Lung (tissue), 12 donors: ENCODE data around the gene PARD6B. TPM values are rescaled to one million over a fixed set of nuclear protein-coding genes. Genes with fewer than 3 reads are reported as not detected.

ENCODE experiments used
- ATAC-seq: fragments of 200-7000 bp; cut with Tn5 transposase; one replicate; pipeline ENCODE4 v1.9.1; 2020; ENCODE audit warnings: moderate number of reproducible peaks; ENCODE audit not compliant: insufficient read depth, low FRiP score
- DNase-seq, 3 donors: peaks; one replicate each; pipeline ENCODE4 v3.0.0-alpha.2; 2013 to 2017
- H3K27ac ChIP-seq, 2 donors: one replicate each; pipeline ENCODE4 v1.5.1; 2013; ENCODE audit warnings: mild to moderate bottlenecking in 2 of 2, moderate library complexity in 2 of 2, control low read depth in 1 of 2, inconsistent platforms in 1 of 2, low read depth in 1 of 2, low read length in 1 of 2
- H3K27me3 ChIP-seq, 3 donors: one replicate each; pipeline ENCODE4 v1.5.1; 2013; ENCODE audit warnings: low read length in 2 of 3; ENCODE audit not compliant: control insufficient read depth in 3 of 3, insufficient read depth in 3 of 3
- H3K36me3 ChIP-seq, 4 donors: one replicate each; pipeline ENCODE4 v1.5.1; 2013; ENCODE audit warnings: low read length in 4 of 4, mild to moderate bottlenecking in 1 of 4, moderate library complexity in 1 of 4; ENCODE audit not compliant: control insufficient read depth in 4 of 4, insufficient read depth in 4 of 4
- H3K4me1 ChIP-seq, 5 donors: one replicate each; pipeline ENCODE4 v1.5.1; 2013; ENCODE audit warnings: low read length in 5 of 5, mild to moderate bottlenecking in 2 of 5, moderate library complexity in 1 of 5; ENCODE audit not compliant: control insufficient read depth in 5 of 5, insufficient read depth in 5 of 5
- H3K4me3 ChIP-seq: one replicate; pipeline ENCODE4 v1.5.1; 2013; ENCODE audit warnings: mild to moderate bottlenecking, control low read depth, moderate library complexity
- H3K9ac ChIP-seq, 2 donors: one replicate each; pipeline ENCODE4 v1.5.1; 2013; ENCODE audit warnings: low read length in 2 of 2, control low read depth in 1 of 2; ENCODE audit not compliant: insufficient read depth in 1 of 2
- H3K9me3 ChIP-seq, 4 donors: one replicate each; pipeline ENCODE4 v1.5.1; 2013; ENCODE audit warnings: low read length in 3 of 4, mild to moderate bottlenecking in 1 of 4, moderate library complexity in 1 of 4; ENCODE audit not compliant: control insufficient read depth in 4 of 4, insufficient read depth in 3 of 4
- CTCF ChIP-seq: IDR thresholded peaks from 2 replicates; pipeline ENCODE4 v1.5.1; 2012; ENCODE audit warnings: mild to moderate bottlenecking; ENCODE audit errors: control extremely low read depth, extremely low read depth
- WGBS, 2 donors: extraction: QIAGEN DNeasy Blood & Tissue Kit; methylation state at CpG; one replicate each; pipeline ENCODE4 v1.1.7; 2013; 5-methylcytosine and 5-hydroxymethylcytosine counted together
- polyA plus RNA-seq, 2 donors: library from polyadenylated mRNA; stranded (reverse); fragments of 200-250 nt; gene quantifications; one replicate each; pipeline ENCODE4 v1.2.1, GENCODE V29; 2013
- total RNA-seq, 2 donors: library from RNA; depleted of rRNA in 1 of 2; stranded (reverse); fragments of >200 nt in 1 of 2; gene quantifications; one replicate each; pipeline ENCODE4 v1.2.1, GENCODE V29; 2014 to 2021
- donor health status: control.
- donor health status: control.
- donor health status: Bipolar disorder and iron deficiency.
- donor health status: healthy.
- donor health status: DM: yes; HTN: yes; CAD: no.

PARD6B gene
- total and polyA plus RNA-seq, 4 donors, result 2.0 to 41.8 (median 25.8) TPM

- no peak overlapping the region for H3K27ac ChIP-seq
- no peaks in the 10 kb centered on the region for H3K36me3 ChIP-seq
- 78 to 85% methylated on average over 2 of the region's 2 CpGs for WGBS, 2 donors
Measured at GRCh38 chr20:50692552-50692933, 38.8 kb upstream of the PARD6B start.

DNA sequence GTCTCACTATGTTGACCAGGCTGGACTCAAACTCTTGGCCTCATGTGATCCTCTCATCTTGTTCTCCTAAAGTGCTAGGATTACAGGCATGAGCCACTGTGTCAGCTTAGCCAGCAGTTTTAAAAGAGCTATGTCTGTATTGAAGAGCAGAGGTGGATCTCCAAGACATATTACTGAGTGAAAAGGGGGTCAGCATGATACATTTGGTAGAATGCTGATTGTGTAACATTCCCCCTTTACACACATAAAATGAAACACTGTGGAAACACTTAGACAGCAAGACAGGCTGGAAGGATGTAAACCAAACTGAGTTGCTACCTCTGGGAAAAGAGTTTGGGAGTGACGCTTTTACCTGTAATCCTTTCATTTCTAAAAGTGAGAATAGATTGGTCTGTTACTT, 38.4 kb upstream of the PARD6B start:
- no peak for DNase-seq
- no peak for ATAC-seq
- H3K27ac ChIP-seq, result no peak overlapping the region
- peaks cover 0 to 36% (median 6%) of the 10 kb centered on the region in 5 donors for H3K4me1 ChIP-seq
- H3K36me3 ChIP-seq, result no peaks in the 10 kb centered on the region
- peaks cover 0 to 2% (median 0%) of the 10 kb centered on the region in 3 donors for H3K27me3 ChIP-seq
- no peak for TF ChIP-seq CTCF
- H3K9me3 ChIP-seq, result no peaks in the 10 kb centered on the region
- WGBS, 2 donors, result 95 to 97% methylated on average over 1 of the region's 1 CpG
- H3K4me3 ChIP-seq, result no peak overlapping the region
- no peak overlapping the region for H3K9ac ChIP-seq

More at GRCh38 chr20:50692552-50692933, 38.8 kb upstream of the PARD6B start:
- ATAC-seq, result no peak
- TF ChIP-seq CTCF, result no peak
- Histone ChIP-seq H3K27me3 (peaks cover 0 to 2% (median 0%) of the 10 kb centered on the region in 3 donors), H3K9me3 (no peaks in the 10 kb centered on the region), H3K4me3 (no peak overlapping the region), H3K9ac (no peak overlapping the region), H3K4me1 (peaks cover 0 to 36% (median 6%) of the 10 kb centered on the region in 5 donors)
- DNase-seq, result no peak

DNA sequence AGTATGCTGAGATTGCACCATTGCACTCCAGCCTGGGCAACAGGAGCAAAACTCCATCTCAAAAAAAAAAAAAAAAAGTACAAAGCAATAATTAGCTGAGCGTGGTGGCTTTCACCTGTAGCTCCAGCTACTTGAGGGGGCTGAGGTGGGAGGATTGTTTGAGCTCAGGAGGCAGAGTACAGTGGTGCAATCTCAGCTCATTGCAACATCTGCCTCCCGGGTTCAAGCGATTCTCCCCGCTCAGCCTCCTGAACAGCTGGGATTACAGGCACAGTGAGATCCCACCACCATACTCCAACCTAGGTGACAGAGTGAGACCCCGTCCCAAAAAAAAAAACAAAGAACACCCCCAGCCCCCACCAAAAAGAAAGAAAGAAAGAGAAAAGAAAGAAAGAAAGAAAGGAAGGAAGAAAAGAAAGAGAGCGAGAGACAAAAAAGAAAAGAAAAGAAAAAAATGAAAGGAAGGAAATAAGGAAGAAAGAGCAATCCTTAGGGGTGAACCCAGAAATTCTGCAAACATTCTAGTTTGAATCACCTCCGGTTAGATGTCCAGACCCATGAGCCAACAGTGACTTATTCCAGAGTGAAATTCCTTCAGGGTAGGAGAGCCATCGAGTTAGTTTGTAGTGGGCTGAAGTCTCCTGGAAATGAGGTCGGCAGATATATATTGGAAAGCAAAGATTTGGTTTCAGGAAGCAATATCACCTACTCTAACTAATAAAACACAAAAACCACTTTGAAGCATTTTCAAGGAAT, 36.8 kb upstream of the PARD6B start:
- H3K27ac ChIP-seq, result no peak overlapping the region
- TF ChIP-seq CTCF, result no peak
- ATAC-seq (no peak), DNase-seq (peak in 1 of 3 donors; percentile 34)
- WGBS, 2 donors, result 63 to 74% methylated on average over 9 of the region's 9 CpGs
- H3K9me3 ChIP-seq, result no peaks in the 10 kb centered on the region
- peaks cover 0 to 36% (median 6%) of the 10 kb centered on the region in 5 donors for H3K4me1 ChIP-seq
- peaks cover 0 to 2% (median 0%) of the 10 kb centered on the region in 3 donors for H3K27me3 ChIP-seq
- no peak overlapping the region for H3K4me3 ChIP-seq
- no peak overlapping the region for H3K9ac ChIP-seq
- H3K36me3 ChIP-seq, result no peaks in the 10 kb centered on the region
